ENCODE measurements around the gene ZNF772.
"Not testable (repeated sequence)": the region's sequence is repeated elsewhere in the genome, so short reads cannot be mapped to it uniquely, and the experiment has no call there.

ZNF772 gene

GRCh38 chr19:57477191-57478008, at the start of gene ZNF772:
ZNF772 (minus strand) TSS chr19:57477566; CDS start chr19:57477309, 257 bp downstream.
- DNase-seq (ENCODE audit: low read depth in 2 of 2), result peak; percentile 80 to 84

GRCh38 chr19:57518021-57518420, 40.7 kb upstream of the ZNF772 start:
- DNase-seq (ENCODE audit: low read depth in 2 of 2), result not testable (repeated sequence)

GRCh38 chr19:57515255-57515654, 37.9 kb upstream of the ZNF772 start:
- DNase-seq (ENCODE audit: low read depth in 2 of 2), result no peak

GRCh38 chr19:57512845-57513244, 35.5 kb upstream of the ZNF772 start:
- no peak for DNase-seq (ENCODE audit: low read depth in 2 of 2)

- DNase-seq (ENCODE audit: low read depth in 2 of 2), result no peak
These were observed 34.1 kb upstream of the ZNF772 start for GRCh38 chr19:57511484-57511883.

GRCh38 chr19:57506163-57506562, 28.8 kb upstream of the ZNF772 start:
- DNase-seq (ENCODE audit: low read depth in 2 of 2), result no peak

GRCh38 chr19:57500400-57500799, 23.0 kb upstream of the ZNF772 start:
- DNase-seq (ENCODE audit: low read depth in 2 of 2), result not testable (repeated sequence)

GRCh38 chr19:57499680-57500395, 22.5 kb upstream of the ZNF772 start, which contains the start of gene ZNF773:
ZNF773 (plus strand) TSS chr19:57499938; CDS start chr19:57500081, 143 bp downstream.
- DNase-seq (ENCODE audit: low read depth in 2 of 2), result peak; percentile 92 to 98

GRCh38 chr19:57499332-57499679, 21.9 kb upstream of the ZNF772 start:
- DNase-seq (ENCODE audit: low read depth in 2 of 2), result not testable (repeated sequence)

- not testable (repeated sequence) for DNase-seq (ENCODE audit: low read depth in 2 of 2)
These were observed 10.9 kb upstream of the ZNF772 start for GRCh38 chr19:57488299-57488644.

GRCh38 chr19:57487477-57488298, 10.3 kb upstream of the ZNF772 start, which contains the start of gene ZNF419:
ZNF419 (plus strand) TSS chr19:57487750; CDS start chr19:57487951, 201 bp downstream.
- DNase-seq (ENCODE audit: low read depth in 2 of 2), result peak; percentile 87 to 91

GRCh38 chr19:57473646-57474045, 3.7 kb downstream of the ZNF772 start:
- no peak for DNase-seq (ENCODE audit: low read depth in 2 of 2)

- DNase-seq (ENCODE audit: low read depth in 2 of 2), result no peak
These were observed 10.9 kb downstream of the ZNF772 start for GRCh38 chr19:57466489-57466888.

- DNase-seq (ENCODE audit: low read depth in 2 of 2), result no peak
These were observed 11.5 kb downstream of the ZNF772 start for GRCh38 chr19:57465680-57466381.

- no peak for DNase-seq (ENCODE audit: low read depth in 2 of 2)
These were observed 25.1 kb downstream of the ZNF772 start for GRCh38 chr19:57452307-57452706.

- no peak for DNase-seq (ENCODE audit: low read depth in 2 of 2)
These were observed 34.2 kb downstream of the ZNF772 start for GRCh38 chr19:57443121-57443696.

GRCh38 chr19:57441979-57442752, 35.2 kb downstream of the ZNF772 start:
- DNase-seq (ENCODE audit: low read depth in 2 of 2), result no peak

- no peak for DNase-seq (ENCODE audit: low read depth in 2 of 2)
These were observed 38.4 kb downstream of the ZNF772 start for GRCh38 chr19:57438925-57439324.

- DNase-seq (ENCODE audit: low read depth in 2 of 2), result no peak
These were observed 39.4 kb downstream of the ZNF772 start for GRCh38 chr19:57437931-57438330.

- no peak for DNase-seq (ENCODE audit: low read depth in 2 of 2)
These were observed 40.9 kb downstream of the ZNF772 start for GRCh38 chr19:57436417-57436816.
